AG09319 (cell line): ENCODE measurements around the gene MAN2B2.

Experiments
- DNase-seq: peaks from one replicate; pipeline ENCODE4 v3.0.0-alpha.2; 2010; ENCODE audit warnings: low read depth; ENCODE audit errors: extremely low read depth
- CTCF ChIP-seq: IDR thresholded peaks from 2 replicates; pipeline ENCODE4 v1.5.1; 2011; ENCODE audit warnings: low read depth, mild to moderate bottlenecking, inconsistent platforms, low read length, moderate library complexity

MAN2B2 gene

GRCh38 chr4:6618386-6619115 lies 43.6 kb downstream of the MAN2B2 start:
- no peak for TF ChIP-seq CTCF
- DNase-seq = no peak

DNA sequence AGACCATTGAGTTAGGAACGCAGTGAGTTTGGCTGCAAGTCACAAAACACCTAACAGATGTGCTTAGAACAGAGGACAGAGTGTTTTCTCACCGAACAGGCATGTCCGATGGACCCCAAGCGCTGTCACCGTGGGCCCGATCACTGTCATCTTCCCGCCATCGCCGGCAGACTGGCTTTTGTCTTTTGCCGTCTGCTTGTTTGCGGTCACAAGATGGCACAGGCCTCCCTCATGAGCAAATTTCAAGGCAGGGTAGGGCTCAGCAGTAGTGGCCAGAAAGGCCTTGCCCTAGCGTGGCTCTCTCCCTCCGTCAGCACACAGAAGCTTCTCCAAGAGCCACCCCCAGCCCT lies 44.1 kb downstream of the MAN2B2 start:
- DNase-seq = no peak
- no peak for TF ChIP-seq CTCF

- no peak for DNase-seq
- TF ChIP-seq CTCF = no peak
Measured at GRCh38 chr4:6619466-6620255, 44.7 kb downstream of the MAN2B2 start.

GRCh38 chr4:6620296-6620695 lies 45.3 kb downstream of the MAN2B2 start:
- no peak for DNase-seq
- no peak for TF ChIP-seq CTCF

- TF ChIP-seq CTCF = no peak
- DNase-seq = no peak
Measured at GRCh38 chr4:6620891-6621555, 46.0 kb downstream of the MAN2B2 start.

DNA sequence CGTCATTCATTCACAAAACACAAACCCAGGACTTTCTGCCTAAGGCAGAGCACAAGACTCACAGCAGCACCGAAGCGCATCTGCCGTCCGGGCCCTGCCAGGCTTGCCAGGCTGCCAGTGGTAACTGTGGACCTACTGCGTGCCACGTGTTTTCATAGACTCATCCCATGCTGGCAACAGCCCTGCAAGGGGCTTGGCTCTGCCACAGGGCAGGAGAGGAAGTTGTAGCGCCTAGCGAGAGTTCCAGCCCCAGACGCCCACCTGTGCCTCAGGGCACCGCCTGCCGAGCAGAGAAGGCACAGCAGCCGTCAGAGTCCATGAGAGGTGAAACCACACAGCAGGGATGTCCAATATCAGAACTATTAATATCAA lies 46.6 kb downstream of the MAN2B2 start:
- TF ChIP-seq CTCF = no peak
- DNase-seq = no peak

GRCh38 chr4:6622744-6623143 lies 47.8 kb downstream of the MAN2B2 start:
- no peak for TF ChIP-seq CTCF
- DNase-seq = no peak
